ENCODE data around the gene UBC. TPM values are rescaled to one million over a fixed set of nuclear protein-coding genes. Genes with fewer than 3 reads are reported as not detected.
"Not testable (repeated sequence)": the region's sequence is repeated elsewhere in the genome, so short reads cannot be mapped to it uniquely, and the experiment has no call there.

The UBC gene
- total and polyA plus RNA-seq, 5 experiments from 2014 or later, result 773 to 1,331 (median 1,080) TPM

DNA sequence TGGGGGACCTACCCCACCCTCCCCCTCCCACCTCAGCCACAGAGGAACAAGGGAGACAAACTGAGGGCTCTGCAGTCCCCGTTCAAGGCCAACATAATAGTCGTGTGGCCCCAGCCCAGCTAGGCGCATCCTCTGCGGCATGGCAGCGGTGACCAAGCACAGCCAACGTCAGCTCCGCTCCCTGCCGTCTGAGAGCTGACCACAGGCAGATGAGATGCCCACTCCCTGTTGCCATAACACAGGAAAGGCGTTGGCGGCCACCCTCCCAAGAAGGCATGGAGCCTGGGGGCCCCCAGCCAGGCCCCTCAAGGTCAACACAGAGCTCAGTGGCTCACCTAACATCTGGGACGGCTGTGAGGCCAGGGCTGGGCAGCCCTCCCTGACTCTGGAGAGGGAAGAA lies 32.6 kb upstream of the UBC start:
- POLR2A ChIA-PET, result interaction anchor here (3.3 kb wide), 1 partner anchor 33 kb away, joined by 12 read pairs; the partner anchor contains the start of gene UBC
- Mint-ChIP-seq H3K9me3 (no peaks in the 10 kb centered on the region), H3K4me3 (no peak overlapping the region), H3K36me3 (peaks cover 3 to 58% (median 5%) of the 10 kb centered on the region in 3 donors), H3K27me3 (no peaks in the 10 kb centered on the region), H3K27ac (no peak overlapping the region), H3K4me1 (peaks cover 0 to 5% (median 0%) of the 10 kb centered on the region in 4 donors)
- DNase-seq, result no peak
- no peak for ATAC-seq

DNA sequence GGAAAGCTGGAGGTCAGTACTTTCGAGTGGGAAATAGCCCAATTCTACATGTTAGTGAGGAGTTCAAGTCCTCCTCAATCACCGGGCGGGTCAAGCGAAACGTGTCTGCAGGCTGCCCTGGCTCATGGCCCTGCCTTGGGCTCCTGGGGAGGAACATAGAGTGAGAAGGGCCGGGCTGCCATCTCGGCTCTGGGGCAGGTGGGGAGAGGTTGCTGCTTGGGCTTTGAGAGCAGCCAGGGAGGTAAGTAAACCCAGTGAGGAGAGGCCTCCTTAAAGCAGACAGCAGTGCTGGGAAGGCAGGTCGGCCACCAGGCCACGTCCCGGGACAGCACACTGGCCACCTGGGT lies 32.0 kb upstream of the UBC start:
- H3K9me3 Mint-ChIP-seq, result no peaks in the 10 kb centered on the region
- H3K27ac Mint-ChIP-seq, result no peak overlapping the region
- peaks cover 0 to 5% (median under 1%) of the 10 kb centered on the region in 4 donors for H3K4me1 Mint-ChIP-seq
- peaks cover 3 to 54% (median 4%) of the 10 kb centered on the region in 3 donors for H3K36me3 Mint-ChIP-seq
- DNase-seq (no peak), ATAC-seq (no peak)
- POLR2A ChIA-PET, result interaction anchor here (3.3 kb wide), 1 partner anchor 32 kb away, joined by 12 read pairs; the partner anchor contains the start of gene UBC
- H3K4me3 Mint-ChIP-seq, result no peak overlapping the region
- H3K27me3 Mint-ChIP-seq, result no peaks in the 10 kb centered on the region

DNA sequence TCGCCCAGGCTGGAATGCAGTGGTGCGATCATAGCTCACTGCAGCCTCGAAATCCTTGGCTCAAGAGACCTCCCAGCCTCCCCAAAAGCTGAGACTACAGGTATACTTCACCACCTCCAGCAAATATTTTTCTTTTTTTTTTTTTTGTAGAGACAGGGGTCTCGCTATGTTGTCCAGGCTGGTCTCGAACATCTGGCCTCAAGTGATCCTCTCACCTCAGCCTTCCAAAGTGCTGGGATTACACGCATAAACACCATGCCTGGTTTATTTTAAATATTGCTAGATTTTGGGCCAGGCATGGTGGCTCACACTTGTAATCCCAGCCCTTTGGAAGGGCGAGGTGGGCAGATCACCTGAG lies 26.7 kb upstream of the UBC start:
- peaks cover 0 to 19% (median 2%) of the 10 kb centered on the region in 3 donors for H3K36me3 Mint-ChIP-seq
- H3K9me3 Mint-ChIP-seq, result no peaks in the 10 kb centered on the region
- H3K4me1 Mint-ChIP-seq, result peaks cover 0 to 10% (median 7%) of the 10 kb centered on the region in 4 donors
- no peaks in the 10 kb centered on the region for H3K27me3 Mint-ChIP-seq
- no peak for ATAC-seq
- peak overlapping the region in 1 of 10 donors; percentile 33 for H3K27ac Mint-ChIP-seq
- H3K4me3 Mint-ChIP-seq, result no peak overlapping the region
- POLR2A ChIA-PET, result interaction anchor here (0.6 to 13.6 kb wide), 7 partner anchors 11 to 54 kb away, joined by 3 to 541 read pairs (median 8); partner anchors contain the start of gene UBC
- no peak for DNase-seq

DNA sequence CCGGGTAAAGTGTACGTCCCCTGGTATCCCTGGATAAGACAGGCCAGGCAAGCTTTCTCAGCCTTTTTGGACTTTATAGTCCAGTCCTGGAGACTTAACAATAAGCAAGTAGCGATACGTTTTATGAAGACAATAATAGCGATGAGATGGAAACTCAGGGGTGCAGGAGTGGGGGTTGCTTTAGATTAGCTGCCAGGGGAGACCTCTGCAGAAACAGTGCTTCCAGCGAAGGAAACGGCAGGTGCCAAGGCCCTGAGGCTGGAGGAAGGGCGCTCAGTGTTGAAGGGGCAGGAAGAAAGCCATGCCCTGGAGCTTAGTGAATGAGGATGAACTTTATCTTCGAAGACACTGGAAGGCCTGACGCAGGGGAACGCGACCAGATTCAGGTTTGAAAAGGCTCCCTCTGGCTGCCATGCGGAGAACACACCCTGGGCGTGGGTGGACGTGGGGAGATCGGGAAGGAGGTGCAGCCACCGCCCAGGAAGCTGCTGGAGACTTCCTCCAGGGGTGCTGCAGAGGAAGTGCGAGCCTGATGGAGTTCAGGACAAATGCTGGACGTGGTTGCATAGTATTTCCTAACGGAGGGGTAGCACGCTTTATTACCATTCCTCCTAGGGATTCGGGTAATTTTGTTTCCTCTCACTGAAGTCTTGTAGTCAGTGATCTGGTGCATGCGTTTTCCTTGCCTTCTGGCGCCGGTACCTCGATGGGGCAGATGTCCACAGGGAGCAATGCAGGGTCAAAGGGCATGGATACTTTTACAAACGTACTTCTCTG lies 26.1 kb upstream of the UBC start:
- Mint-ChIP-seq H3K36me3 (peaks cover 0 to 14% (median 2%) of the 10 kb centered on the region in 3 donors), H3K9me3 (no peaks in the 10 kb centered on the region), H3K27me3 (no peaks in the 10 kb centered on the region), H3K4me3 (no peak overlapping the region), H3K27ac (no peak overlapping the region), H3K4me1 (peaks cover 0 to 10% (median 6%) of the 10 kb centered on the region in 4 donors)
- peak; percentile 45 to 56 for ATAC-seq
- DNase-seq, result peak; percentile 67 to 89 (median 80)
- POLR2A ChIA-PET, result interaction anchor here (0.6 to 13.6 kb wide), 11 partner anchors 10 to 1576 kb away, joined by 3 to 541 read pairs (median 6); partner anchors contain the start of genes SBNO1 and UBC

DNA sequence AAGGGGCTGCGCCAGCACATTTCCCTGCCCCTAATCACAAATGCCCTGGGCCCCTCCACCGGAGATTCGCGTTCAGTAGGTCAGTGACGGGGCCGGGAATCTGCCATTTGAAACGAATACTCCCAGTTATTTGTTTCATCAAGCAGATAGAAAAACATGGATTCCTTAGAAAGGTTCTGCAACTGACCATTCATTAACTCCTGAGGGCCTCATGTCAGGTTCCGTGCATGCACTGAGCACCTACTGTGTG lies 25.6 kb upstream of the UBC start:
- Mint-ChIP-seq H3K27ac (no peak overlapping the region), H3K9me3 (no peaks in the 10 kb centered on the region), H3K36me3 (peaks cover 0 to 9% (median 2%) of the 10 kb centered on the region in 3 donors), H3K27me3 (no peaks in the 10 kb centered on the region), H3K4me3 (no peak overlapping the region), H3K4me1 (peaks cover 0 to 10% (median 6%) of the 10 kb centered on the region in 4 donors)
- DNase-seq (no peak), ATAC-seq (no peak)
- POLR2A ChIA-PET, result interaction anchor here (0.8 to 13.6 kb wide), 9 partner anchors 10 to 1575 kb away, joined by 3 to 541 read pairs (median 6); partner anchors contain the start of genes SBNO1 and UBC

DNA sequence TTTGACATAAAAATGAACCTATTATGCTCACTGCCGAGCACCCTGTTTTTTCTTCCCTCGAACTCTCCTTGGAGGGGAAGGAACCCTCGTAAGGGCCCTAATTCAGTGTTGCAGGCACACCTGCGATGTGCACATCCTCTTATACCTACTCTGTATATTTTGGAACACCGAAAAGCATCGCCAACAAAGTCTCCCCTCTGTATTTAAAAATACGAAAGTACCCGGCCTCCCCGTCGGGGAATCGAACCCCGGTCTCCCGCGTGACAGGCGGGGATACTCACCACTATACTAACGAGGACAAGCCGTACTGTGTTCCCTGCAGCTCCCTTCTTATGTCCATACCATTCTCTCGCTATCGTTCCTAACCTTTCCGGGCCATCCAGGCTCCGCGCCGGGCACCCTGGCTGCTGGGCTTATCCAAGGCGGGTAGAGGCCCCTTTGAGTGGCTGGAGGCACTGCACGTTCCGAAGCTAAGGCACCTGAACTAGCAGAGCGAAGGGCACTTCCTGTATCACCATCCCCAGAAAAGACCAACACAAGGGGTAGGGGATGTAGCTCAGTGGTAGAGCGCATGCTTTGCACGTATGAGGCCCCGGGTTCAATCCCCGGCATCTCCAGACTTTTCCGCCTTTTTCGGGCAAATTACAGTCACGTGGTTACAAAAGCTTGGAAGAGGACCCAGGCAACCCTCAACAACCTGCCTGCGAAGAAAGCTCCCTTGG lies 25.1 kb upstream of the UBC start:
- POLR2A ChIA-PET, result interaction anchor here (0.8 to 13.6 kb wide), 9 partner anchors 9 to 1575 kb away, joined by 3 to 541 read pairs (median 6); partner anchors contain the start of genes BRI3BP, SBNO1 and UBC
- Mint-ChIP-seq H3K4me1 (peaks cover 0 to 10% (median 6%) of the 10 kb centered on the region in 4 donors), H3K9me3 (no peaks in the 10 kb centered on the region), H3K27ac (no peak overlapping the region), H3K27me3 (no peaks in the 10 kb centered on the region), H3K4me3 (no peak overlapping the region), H3K36me3 (peaks cover 0 to 5% (median 2%) of the 10 kb centered on the region in 3 donors)
- DNase-seq (peak; percentile 70 to 98 (median 92)), ATAC-seq (peak; percentile 70 to 80)

DNA sequence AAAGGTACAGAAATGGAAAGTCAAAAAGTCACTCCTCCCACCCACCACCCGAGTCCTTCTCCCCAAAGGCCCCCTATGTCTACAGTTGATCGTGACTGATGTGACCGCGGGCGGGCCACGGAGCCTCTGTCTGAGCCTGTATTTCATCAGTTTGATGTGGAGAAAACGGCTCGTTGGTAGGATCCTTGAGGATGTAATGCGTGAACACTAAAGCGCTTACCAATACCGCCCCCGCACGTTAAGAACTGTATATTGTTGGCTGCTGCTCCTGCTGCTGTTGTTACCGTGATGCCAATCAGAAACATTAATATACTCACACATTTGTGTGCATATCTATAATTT lies 24.6 kb upstream of the UBC start:
- POLR2A ChIA-PET, result interaction anchor here (0.8 to 13.6 kb wide), 7 partner anchors 9 to 1574 kb away, joined by 3 to 541 read pairs (median 8); partner anchors contain the start of genes BRI3BP, SBNO1 and UBC
- H3K36me3 Mint-ChIP-seq, result peaks cover 0 to 5% (median 2%) of the 10 kb centered on the region in 3 donors
- H3K9me3 Mint-ChIP-seq, result no peaks in the 10 kb centered on the region

DNA sequence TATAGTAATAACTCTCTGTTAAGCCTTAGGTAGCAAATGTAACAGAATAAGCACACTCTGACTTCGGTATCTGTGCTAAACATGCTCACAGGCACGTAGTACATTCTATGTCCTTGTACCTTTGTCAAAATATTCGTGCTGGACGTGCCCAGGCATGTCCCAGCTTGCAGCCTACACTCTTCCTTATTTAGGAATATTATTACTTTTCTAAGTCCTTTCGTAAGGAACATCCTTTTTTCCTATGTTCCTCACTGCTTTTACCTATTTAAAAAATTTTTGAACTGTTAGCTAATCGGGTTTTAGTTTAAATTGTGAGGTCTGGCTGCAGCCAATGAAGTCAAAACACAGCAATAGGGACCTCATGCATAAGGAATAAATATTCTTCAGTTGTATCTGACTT lies 24.1 kb upstream of the UBC start:
- Mint-ChIP-seq H3K4me3 (no peak overlapping the region), H3K4me1 (peaks cover 0 to 10% (median 6%) of the 10 kb centered on the region in 4 donors), H3K27ac (no peak overlapping the region), H3K36me3 (peaks cover 0 to 5% (median 2%) of the 10 kb centered on the region in 3 donors), H3K27me3 (no peaks in the 10 kb centered on the region), H3K9me3 (no peaks in the 10 kb centered on the region)
- ATAC-seq (no peak), DNase-seq (no peak)
- POLR2A ChIA-PET, result interaction anchor here (0.8 to 13.6 kb wide), 4 partner anchors 11 to 398 kb away, joined by 3 to 541 read pairs (median 74); partner anchors contain the start of gene UBC

More for the DNA sequence above, 24.6 kb upstream of the UBC start:
- Mint-ChIP-seq H3K4me3 (no peak overlapping the region), H3K27ac (no peak overlapping the region), H3K4me1 (peaks cover 0 to 10% (median 6%) of the 10 kb centered on the region in 4 donors), H3K27me3 (no peaks in the 10 kb centered on the region)
- ATAC-seq (peak; percentile 50 to 59), DNase-seq (peak in 6 of 10 donors; percentile 37 to 76 (median 58))

DNA sequence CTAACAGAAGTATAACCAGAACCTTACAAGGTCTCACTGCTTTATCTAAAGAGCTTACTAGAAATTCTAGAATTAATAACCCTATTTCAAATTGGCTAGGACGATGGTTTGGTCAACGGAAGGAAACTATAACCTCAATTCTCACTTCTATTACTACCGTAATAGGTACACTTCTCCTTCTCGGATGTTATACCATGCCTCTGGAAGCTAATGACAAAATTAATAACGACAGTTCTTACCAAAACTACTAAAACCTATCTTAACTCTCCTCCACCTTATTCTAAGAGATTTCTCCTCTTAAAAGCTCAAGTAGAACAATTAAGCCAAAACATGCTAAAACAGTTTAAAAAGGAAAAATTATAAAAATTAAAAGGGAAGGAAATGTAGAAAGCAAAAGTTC lies 23.7 kb upstream of the UBC start:
- Mint-ChIP-seq H3K9me3 (no peaks in the 10 kb centered on the region), H3K36me3 (peaks cover 0 to under 1% (median under 1%) of the 10 kb centered on the region in 3 donors), H3K4me3 (peak overlapping the region in 3 of 10 donors; percentile 8 to 16 (median 15)), H3K27me3 (no peaks in the 10 kb centered on the region), H3K27ac (peak overlapping the region in 2 of 10 donors; percentile 46 to 66), H3K4me1 (peaks cover 0 to 10% (median 6%) of the 10 kb centered on the region in 4 donors)
- no peak for DNase-seq
- no peak for ATAC-seq
- POLR2A ChIA-PET, result interaction anchor here (0.8 to 13.6 kb wide), 4 partner anchors 10 to 397 kb away, joined by 3 to 541 read pairs (median 74); partner anchors contain the start of gene UBC

DNA sequence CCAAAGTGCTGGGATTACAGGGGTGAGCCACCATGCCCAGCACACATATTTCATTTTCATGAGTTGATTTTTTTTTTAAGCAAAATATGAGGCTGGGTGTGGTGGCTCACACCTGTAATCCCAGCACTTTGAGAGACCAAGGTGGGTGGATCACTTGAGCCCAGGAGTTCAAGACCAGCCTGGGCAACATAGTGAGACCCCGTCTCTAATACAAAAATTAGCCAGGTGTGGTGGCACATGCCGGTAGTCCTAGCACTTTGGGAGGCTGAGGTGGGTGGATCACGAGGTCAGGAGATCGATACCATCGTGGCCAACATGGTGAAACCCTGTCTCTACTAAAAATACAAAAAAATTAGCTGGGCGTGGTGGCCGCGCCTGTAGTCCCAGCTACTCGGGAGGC lies 17.1 kb upstream of the UBC start:
- not testable (repeated sequence) for ATAC-seq, DNase-seq, H3K27ac Mint-ChIP-seq, H3K4me3 Mint-ChIP-seq, H3K36me3 Mint-ChIP-seq, H3K9me3 Mint-ChIP-seq, H3K27me3 Mint-ChIP-seq
- peaks cover 19 to 30% (median 27%) of the 10 kb centered on the region in 4 donors for H3K4me1 Mint-ChIP-seq
- POLR2A ChIA-PET, result interaction anchor here (1.9 to 13.6 kb wide), 2 partner anchors 9 to 12 kb away, joined by 8 to 541 read pairs; partner anchors contain the start of gene UBC

DNA sequence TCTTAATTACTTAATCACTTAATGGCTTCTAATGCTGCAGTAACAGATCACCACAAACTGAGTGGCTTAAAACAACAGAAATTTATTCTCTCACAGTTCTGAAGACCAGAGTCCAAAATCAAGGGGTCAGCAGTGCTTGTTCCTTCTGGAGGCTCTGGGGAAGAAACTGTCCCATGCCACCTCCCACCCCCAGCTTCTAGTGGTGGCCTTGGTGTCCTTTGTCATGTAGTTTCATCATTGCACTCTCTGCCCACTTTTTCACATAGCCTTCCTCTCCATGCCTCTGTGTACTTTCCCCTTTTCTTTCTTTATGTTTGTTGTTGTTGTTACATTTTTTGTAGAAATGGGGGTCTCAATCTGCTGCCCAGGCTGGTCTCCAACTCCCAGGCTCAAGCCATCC lies 16.1 kb upstream of the UBC start:
- peaks cover 21 to 36% (median 30%) of the 10 kb centered on the region in 4 donors for H3K4me1 Mint-ChIP-seq
- H3K4me3 Mint-ChIP-seq, result peak overlapping the region in 2 of 10 donors; percentile 2 to 57
- H3K36me3 Mint-ChIP-seq, result peaks cover 0 to 6% (median 4%) of the 10 kb centered on the region in 3 donors
- POLR2A ChIA-PET, result interaction anchor here (1.9 to 13.6 kb wide), 2 partner anchors 10 to 11 kb away, joined by 8 to 541 read pairs; partner anchors contain the start of gene UBC
- H3K27me3 Mint-ChIP-seq, result peaks cover 0 to 8% (median 0%) of the 10 kb centered on the region in 5 donors
- no peak for DNase-seq
- peaks cover 0 to 9% (median 0%) of the 10 kb centered on the region in 9 donors for H3K9me3 Mint-ChIP-seq
- no peak for ATAC-seq
- H3K27ac Mint-ChIP-seq, result peak overlapping the region in 2 of 10 donors; percentile 19 to 23
